KMS-11 (cell line): ENCODE measurements around the gene THEMIS.

Experiments used
- H2AFZ ChIP-seq: fragments of 200-600 bp; sonication (generic); 2 replicates; pipeline ENCODE4 v1.6.1; 2016; ENCODE audit warnings: antibody characterized with exemption, mixed run types, low read depth
- H3K27ac ChIP-seq: fragments of 200-600 bp; sonication (generic); 2 replicates; pipeline ENCODE4 v1.6.1; 2016; ENCODE audit warnings: mild to moderate bottlenecking, mixed run types
- H3K27me3 ChIP-seq: fragments of 200-600 bp; sonication (generic); 2 replicates; pipeline ENCODE4 v1.6.1; 2017; ENCODE audit warnings: mild to moderate bottlenecking, low read depth, mixed run types, moderate library complexity; ENCODE audit not compliant: insufficient read depth
- H3K36me3 ChIP-seq: fragments of 200-600 bp; sonication (generic); 2 replicates; pipeline ENCODE4 v1.6.1; 2017; ENCODE audit warnings: mild to moderate bottlenecking, mixed run types; ENCODE audit not compliant: insufficient read depth
- H3K4me1 ChIP-seq: fragments of 200-600 bp; sonication (generic); 2 replicates; pipeline ENCODE4 v1.6.1; 2016; ENCODE audit warnings: mild to moderate bottlenecking, low read depth, mixed run types; ENCODE audit not compliant: poor library complexity, severe bottlenecking
- H3K4me2 ChIP-seq: fragments of 200-600 bp; sonication (generic); 2 replicates; pipeline ENCODE4 v1.7.0; 2016; ENCODE audit warnings: mild to moderate bottlenecking, mixed run types
- H3K4me3 ChIP-seq: fragments of 200-600 bp; sonication (generic); IDR thresholded peaks from 2 replicates; pipeline ENCODE4 v1.6.1; 2017; ENCODE audit warnings: low read depth, low read length, mixed read lengths; ENCODE audit not compliant: insufficient read depth
- H3K79me2 ChIP-seq: fragments of 200-600 bp; sonication (generic); 2 replicates; pipeline ENCODE4 v1.6.1; 2016; ENCODE audit warnings: low read depth, mixed run types; ENCODE audit not compliant: insufficient read depth
- H3K9ac ChIP-seq: fragments of 200-600 bp; sonication (generic); 2 replicates; pipeline ENCODE4 v1.6.1; 2016; ENCODE audit warnings: mild to moderate bottlenecking, mixed run types
- H4K20me1 ChIP-seq: fragments of 200-600 bp; sonication (generic); 2 replicates; pipeline ENCODE4 v1.6.1; 2016; ENCODE audit warnings: mild to moderate bottlenecking, mixed run types; ENCODE audit not compliant: insufficient read depth
- TF ChIP-seq, protein P1 (sequence below): fragments of 200-600 bp; sonication (generic); conservative IDR thresholded peaks from 2 replicates; pipeline ENCODE4 v1.6.1; 2017; ENCODE audit warnings: low read depth, mild to moderate bottlenecking, antibody characterized with exemption, low read length, moderate library complexity, mixed read lengths

Gene THEMIS

DNA sequence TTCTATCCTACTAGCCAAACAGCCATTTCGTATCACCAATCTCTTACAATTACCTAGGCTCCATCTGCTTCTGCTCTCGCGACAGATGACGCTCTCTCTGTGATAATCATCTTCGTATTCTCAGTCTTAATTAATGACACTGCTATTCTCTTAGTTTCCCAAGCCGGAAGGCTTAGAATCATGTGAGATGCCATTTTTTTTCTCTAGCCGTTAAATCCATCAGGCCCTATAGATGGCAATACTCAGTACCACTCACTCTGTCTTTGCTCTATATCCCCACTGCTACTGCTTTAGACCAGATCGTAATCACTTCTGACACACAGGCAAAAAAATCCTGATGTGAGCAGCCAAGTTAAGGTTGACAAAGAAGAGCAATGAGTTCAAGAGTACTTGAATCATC lies 2.1 kb upstream of the THEMIS start:
- Histone ChIP-seq H3K4me3 (no peak overlapping the region), H2AFZ (no peak overlapping the region), H4K20me1 (no peaks in the 10 kb centered on the region), H3K27ac (no peak overlapping the region), H3K4me1 (peaks cover 36% of the 10 kb centered on the region), H3K27me3 (no peaks in the 10 kb centered on the region), H3K79me2 (peaks cover 34% of the 10 kb centered on the region), H3K36me3 (no peaks in the 10 kb centered on the region; the same call in 1 of the 2 replicates), H3K9ac (no peak overlapping the region), H3K4me2 (no peak overlapping the region)
- TF ChIP-seq, protein P1, sequence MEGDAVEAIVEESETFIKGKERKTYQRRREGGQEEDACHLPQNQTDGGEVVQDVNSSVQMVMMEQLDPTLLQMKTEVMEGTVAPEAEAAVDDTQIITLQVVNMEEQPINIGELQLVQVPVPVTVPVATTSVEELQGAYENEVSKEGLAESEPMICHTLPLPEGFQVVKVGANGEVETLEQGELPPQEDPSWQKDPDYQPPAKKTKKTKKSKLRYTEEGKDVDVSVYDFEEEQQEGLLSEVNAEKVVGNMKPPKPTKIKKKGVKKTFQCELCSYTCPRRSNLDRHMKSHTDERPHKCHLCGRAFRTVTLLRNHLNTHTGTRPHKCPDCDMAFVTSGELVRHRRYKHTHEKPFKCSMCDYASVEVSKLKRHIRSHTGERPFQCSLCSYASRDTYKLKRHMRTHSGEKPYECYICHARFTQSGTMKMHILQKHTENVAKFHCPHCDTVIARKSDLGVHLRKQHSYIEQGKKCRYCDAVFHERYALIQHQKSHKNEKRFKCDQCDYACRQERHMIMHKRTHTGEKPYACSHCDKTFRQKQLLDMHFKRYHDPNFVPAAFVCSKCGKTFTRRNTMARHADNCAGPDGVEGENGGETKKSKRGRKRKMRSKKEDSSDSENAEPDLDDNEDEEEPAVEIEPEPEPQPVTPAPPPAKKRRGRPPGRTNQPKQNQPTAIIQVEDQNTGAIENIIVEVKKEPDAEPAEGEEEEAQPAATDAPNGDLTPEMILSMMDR, result no peak

DNA sequence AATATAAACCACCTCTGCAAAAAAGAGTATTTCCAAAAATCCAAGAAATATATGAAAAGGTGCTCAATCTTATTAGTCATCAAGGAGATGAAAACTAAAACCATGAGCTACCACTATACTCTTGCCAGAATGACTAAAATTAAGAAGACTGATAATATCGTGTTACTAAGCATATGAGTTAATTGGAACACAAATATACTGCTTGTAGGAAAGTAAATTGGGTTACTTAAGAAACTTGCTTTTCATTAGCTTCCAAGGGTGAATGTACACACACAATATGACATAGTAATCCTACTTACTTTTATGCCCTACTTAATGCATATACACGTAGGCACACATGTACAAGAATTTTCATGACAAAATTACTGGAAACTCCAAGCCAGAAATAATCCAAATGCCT lies 3.4 kb downstream of the THEMIS start:
- Histone ChIP-seq H3K79me2 (peaks cover 89% of the 10 kb centered on the region), H3K27me3 (no peaks in the 10 kb centered on the region), H3K36me3 (peaks cover 3% of the 10 kb centered on the region), H3K4me1 (peaks cover 27% of the 10 kb centered on the region), H3K9ac (peak overlapping the region; percentile 94), H3K4me2 (peak overlapping the region; percentile 92), H4K20me1 (no peaks in the 10 kb centered on the region), H2AFZ (no peak overlapping the region), H3K4me3 (no peak overlapping the region), H3K27ac (peak overlapping the region; percentile 96)
- TF ChIP-seq, protein P1, result no peak

DNA sequence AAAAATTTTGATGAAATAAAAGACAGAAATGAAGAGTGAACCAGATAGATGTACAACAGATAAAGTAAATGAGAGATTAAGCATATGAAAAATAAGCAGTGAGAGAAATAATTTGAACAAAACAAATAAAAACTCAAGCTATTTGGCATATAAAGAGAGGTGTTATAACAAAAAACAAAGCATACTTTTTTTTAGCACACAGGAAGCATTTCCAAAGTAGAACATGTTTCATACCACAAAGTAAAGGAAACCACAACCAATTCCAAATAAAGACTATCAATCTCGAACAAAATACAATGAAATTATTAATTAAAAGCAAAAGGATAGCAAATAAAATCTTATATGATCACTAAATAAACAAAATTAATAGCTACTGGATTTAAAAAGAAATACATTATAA lies 6.8 kb downstream of the THEMIS start:
- TF ChIP-seq, protein P1, result no peak
- H4K20me1 ChIP-seq, result no peaks in the 10 kb centered on the region
- H3K9ac ChIP-seq, result peak overlapping the region; percentile 94
- H3K4me2 ChIP-seq, result peak overlapping the region; percentile 92
- H3K79me2 ChIP-seq, result peaks cover 100% of the 10 kb centered on the region
- no peaks in the 10 kb centered on the region for H3K27me3 ChIP-seq
- peaks cover 7% of the 10 kb centered on the region for H3K36me3 ChIP-seq
- H3K4me3 ChIP-seq, result no peak overlapping the region
- H3K4me1 ChIP-seq, result peaks cover 49% of the 10 kb centered on the region
- H3K27ac ChIP-seq, result peak overlapping the region; percentile 96
- H2AFZ ChIP-seq, result no peak overlapping the region

DNA sequence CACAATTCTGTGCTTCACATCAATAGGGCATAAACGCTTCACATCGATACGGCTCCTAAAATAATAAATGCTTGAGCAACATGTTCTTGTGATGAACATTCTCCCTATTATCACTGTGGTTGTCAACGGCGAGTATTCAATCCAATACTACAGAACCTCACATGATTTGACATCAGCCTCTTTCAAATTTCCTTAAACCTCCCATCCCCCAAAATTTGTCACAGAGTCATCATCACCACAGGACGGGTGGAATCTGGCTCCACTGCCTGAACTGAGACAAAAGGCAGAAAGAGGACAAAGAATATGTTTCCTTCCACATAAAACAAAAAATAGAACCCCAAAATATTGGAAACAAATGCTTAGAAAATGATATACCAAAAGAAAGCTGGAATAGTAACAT lies 7.3 kb downstream of the THEMIS start:
- H3K9ac ChIP-seq, result peak overlapping the region; percentile 94
- TF ChIP-seq, protein P1, result no peak
- H3K27me3 ChIP-seq, result no peaks in the 10 kb centered on the region
- peaks cover 54% of the 10 kb centered on the region for H3K4me1 ChIP-seq
- no peaks in the 10 kb centered on the region for H4K20me1 ChIP-seq
- peak overlapping the region; percentile 96 for H3K27ac ChIP-seq
- peak overlapping the region; percentile 92 for H3K4me2 ChIP-seq
- H3K79me2 ChIP-seq, result peaks cover 100% of the 10 kb centered on the region
- no peak overlapping the region for H2AFZ ChIP-seq
- peaks cover 7% of the 10 kb centered on the region for H3K36me3 ChIP-seq
- no peak overlapping the region for H3K4me3 ChIP-seq
